Sigmoid colon (tissue), 7 donors: ENCODE measurements around the gene SURF4. TPM values are rescaled to one million over a fixed set of nuclear protein-coding genes. Genes with fewer than 3 reads are reported as not detected.

ENCODE experiments used
- DNase-seq: peaks from one replicate; pipeline ENCODE4 v3.0.0-alpha.2; 2019
- H3K27ac ChIP-seq, 4 donors: fragments of 200-600 bp; sonication (generic); one replicate each; pipeline ENCODE4 v1.5.1; 2016 to 2019; ENCODE audit warnings: mild to moderate bottlenecking in 1 of 4
- H3K27me3 ChIP-seq, 3 donors: fragments of 200-600 bp; sonication (generic); one replicate each; pipeline ENCODE4 v1.5.1; 2019; ENCODE audit warnings: mild to moderate bottlenecking in 1 of 3
- H3K36me3 ChIP-seq, 4 donors: fragments of 200-600 bp; sonication (generic); one replicate each; pipeline ENCODE4 v1.5.1; 2016 to 2019
- H3K4me1 ChIP-seq, 4 donors: fragments of 200-600 bp; sonication (generic); one replicate each; pipeline ENCODE4 v1.5.1; 2017 to 2019
- H3K4me3 ChIP-seq, 4 donors: fragments of 200-600 bp; sonication (generic); one replicate each; pipeline ENCODE4 v1.5.1; 2017 to 2019; ENCODE audit warnings: mild to moderate bottlenecking in 2 of 4, moderate library complexity in 1 of 4
- H3K9me3 ChIP-seq, 4 donors: fragments of 200-600 bp in 3 of 4; sonication (generic) in 3 of 4; one replicate each; pipeline versions ENCODE4 v1.5.1 to v1.6.1; 2013 to 2019
- EP300 ChIP-seq, 4 donors: sonication (generic); formaldehyde crosslinking; IDR thresholded peaks; one replicate each; pipeline ENCODE4 v1.6.1; 2017; ENCODE audit warnings: antibody characterized with exemption in 4 of 4
- POLR2A ChIP-seq, 2 donors: fragments of 450-650 bp; IDR thresholded peaks; one replicate each; pipeline ENCODE4 v1.6.1; 2016; ENCODE audit warnings: antibody characterized with exemption in 2 of 2, mild to moderate bottlenecking in 2 of 2, moderate library complexity in 2 of 2
- POLR2AphosphoS5 ChIP-seq, 4 donors: sonication (generic); formaldehyde crosslinking; IDR thresholded peaks; one replicate each; pipeline ENCODE4 v1.6.1; 2017; ENCODE audit warnings: antibody characterized with exemption in 4 of 4
- WGBS, 2 donors: extraction: QIAGEN DNeasy Blood & Tissue Kit; methylation state at CpG; one replicate each; pipeline ENCODE4 v1.1.7; 2013; 5-methylcytosine and 5-hydroxymethylcytosine counted together
- intact Hi-C: fragments of 100-400 bp; cut with DNase I; formaldehyde crosslinking; loops from one replicate; pipeline ENCODE4 v1.15.1; 2023
- polyA plus RNA-seq, 3 donors: library from polyadenylated mRNA; stranded (reverse); fragments of 200-250 nt; gene quantifications; one replicate each; pipeline ENCODE4 v1.2.3, GENCODE V29; 2013
- total RNA-seq, 4 donors: library from RNA; depleted of rRNA; stranded (reverse); fragments of >200 nt; gene quantifications; one replicate each; pipeline ENCODE4 v1.1.0, GENCODE V29; 2016
- TF ChIP-seq, protein P1 (sequence below), 4 experiments: fragments of 450-650 bp in 3 of 4; fragments of 200-600 bp in 1 of 4; IDR thresholded peaks; one replicate each; pipeline ENCODE4 v1.5.1; 2016 to 2019; ENCODE audit warnings: antibody characterized with exemption in 4 of 4, mild to moderate bottlenecking in 3 of 4, moderate library complexity in 2 of 4
- donor health status: healthy with polysubstance abuse.
- donor health status: Bipolar disorder and iron deficiency.
- donor health status: healthy.

SURF4 gene
- total and polyA plus RNA-seq, 7 donors = 17.4 to 190 (median 83.1) TPM

DNA sequence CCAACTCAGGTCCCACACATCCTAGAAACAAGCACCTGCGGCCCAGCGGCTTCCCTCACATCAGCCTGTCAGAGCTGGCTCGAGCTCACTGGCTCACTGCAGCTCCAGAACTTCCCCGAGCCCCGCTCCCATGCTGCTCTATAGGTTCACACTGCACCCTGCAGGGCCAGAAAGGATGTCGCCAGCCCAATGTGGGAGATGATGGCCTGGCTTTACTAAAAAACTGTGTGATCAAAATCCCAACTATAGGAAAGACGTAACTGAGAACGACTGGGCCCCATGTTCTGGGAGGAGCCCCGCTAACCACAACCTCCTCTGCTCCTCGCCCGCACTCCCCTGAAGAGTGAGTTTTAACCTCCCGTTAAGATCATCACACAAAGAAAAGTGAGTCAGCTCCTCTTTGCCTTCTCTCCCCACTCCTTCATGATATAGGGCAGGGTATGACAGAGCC lies 4.6 kb downstream of the SURF4 start:
- intact Hi-C loops = no loop called here
- WGBS, 2 donors = 57 to 77% methylated on average over 12 of the region's 12 CpGs
- no peak for TF ChIP-seq POLR2AphosphoS5 (IDR thresholded peaks at IDR 0.05)
- TF ChIP-seq EP300 (IDR thresholded peaks at IDR 0.05) = no peak
- TF ChIP-seq, protein P1, sequence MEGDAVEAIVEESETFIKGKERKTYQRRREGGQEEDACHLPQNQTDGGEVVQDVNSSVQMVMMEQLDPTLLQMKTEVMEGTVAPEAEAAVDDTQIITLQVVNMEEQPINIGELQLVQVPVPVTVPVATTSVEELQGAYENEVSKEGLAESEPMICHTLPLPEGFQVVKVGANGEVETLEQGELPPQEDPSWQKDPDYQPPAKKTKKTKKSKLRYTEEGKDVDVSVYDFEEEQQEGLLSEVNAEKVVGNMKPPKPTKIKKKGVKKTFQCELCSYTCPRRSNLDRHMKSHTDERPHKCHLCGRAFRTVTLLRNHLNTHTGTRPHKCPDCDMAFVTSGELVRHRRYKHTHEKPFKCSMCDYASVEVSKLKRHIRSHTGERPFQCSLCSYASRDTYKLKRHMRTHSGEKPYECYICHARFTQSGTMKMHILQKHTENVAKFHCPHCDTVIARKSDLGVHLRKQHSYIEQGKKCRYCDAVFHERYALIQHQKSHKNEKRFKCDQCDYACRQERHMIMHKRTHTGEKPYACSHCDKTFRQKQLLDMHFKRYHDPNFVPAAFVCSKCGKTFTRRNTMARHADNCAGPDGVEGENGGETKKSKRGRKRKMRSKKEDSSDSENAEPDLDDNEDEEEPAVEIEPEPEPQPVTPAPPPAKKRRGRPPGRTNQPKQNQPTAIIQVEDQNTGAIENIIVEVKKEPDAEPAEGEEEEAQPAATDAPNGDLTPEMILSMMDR (IDR thresholded peaks at IDR 0.05) = no peak
- TF ChIP-seq POLR2A (IDR thresholded peaks at IDR 0.05) = no peak
- Histone ChIP-seq H3K4me3 (no peak overlapping the region), H3K27ac (peak overlapping the region in 1 of 4 donors; percentile 3), H3K36me3 (peaks cover 7 to 40% (median 12%) of the 10 kb centered on the region in 4 donors), H3K4me1 (peaks cover 0 to 84% (median 78%) of the 10 kb centered on the region in 4 donors), H3K9me3 (no peaks in the 10 kb centered on the region), H3K27me3 (no peaks in the 10 kb centered on the region)
- no peak for DNase-seq

- intact Hi-C loops = no loop called here
- Histone ChIP-seq H3K4me1 (peaks cover 0 to 84% (median 77%) of the 10 kb centered on the region in 4 donors), H3K27me3 (no peaks in the 10 kb centered on the region), H3K36me3 (peaks cover 9 to 46% (median 18%) of the 10 kb centered on the region in 4 donors), H3K9me3 (no peaks in the 10 kb centered on the region), H3K4me3 (no peak overlapping the region), H3K27ac (no peak overlapping the region)
- DNase-seq = no peak
- 62 to 84% methylated on average over 9 of the region's 9 CpGs for WGBS, 2 donors
- TF ChIP-seq EP300 (IDR thresholded peaks at IDR 0.05) (no peak), POLR2AphosphoS5 (IDR thresholded peaks at IDR 0.05) (no peak), POLR2A (IDR thresholded peaks at IDR 0.05) (no peak)
- TF ChIP-seq, protein P1 (IDR thresholded peaks at IDR 0.05) = no peak
These were observed 5.2 kb downstream of the SURF4 start for GRCh38 chr9:133370685-133371084.

- Histone ChIP-seq H3K27ac (no peak overlapping the region), H3K4me3 (no peak overlapping the region), H3K27me3 (no peaks in the 10 kb centered on the region), H3K9me3 (no peaks in the 10 kb centered on the region), H3K4me1 (peaks cover 0 to 81% (median 73%) of the 10 kb centered on the region in 4 donors), H3K36me3 (peaks cover 10 to 54% (median 23%) of the 10 kb centered on the region in 4 donors)
- TF ChIP-seq EP300 (IDR thresholded peaks at IDR 0.05) = no peak
- no peak for TF ChIP-seq POLR2A (IDR thresholded peaks at IDR 0.05)
- no peak for TF ChIP-seq POLR2AphosphoS5 (IDR thresholded peaks at IDR 0.05)
- TF ChIP-seq, protein P1 (IDR thresholded peaks at IDR 0.05) = no peak
- 83 to 89% methylated on average over 7 of the region's 7 CpGs for WGBS, 2 donors
- intact Hi-C loops = no loop called here
- no peak for DNase-seq
These were observed 5.9 kb downstream of the SURF4 start for GRCh38 chr9:133369933-133370332.

DNA sequence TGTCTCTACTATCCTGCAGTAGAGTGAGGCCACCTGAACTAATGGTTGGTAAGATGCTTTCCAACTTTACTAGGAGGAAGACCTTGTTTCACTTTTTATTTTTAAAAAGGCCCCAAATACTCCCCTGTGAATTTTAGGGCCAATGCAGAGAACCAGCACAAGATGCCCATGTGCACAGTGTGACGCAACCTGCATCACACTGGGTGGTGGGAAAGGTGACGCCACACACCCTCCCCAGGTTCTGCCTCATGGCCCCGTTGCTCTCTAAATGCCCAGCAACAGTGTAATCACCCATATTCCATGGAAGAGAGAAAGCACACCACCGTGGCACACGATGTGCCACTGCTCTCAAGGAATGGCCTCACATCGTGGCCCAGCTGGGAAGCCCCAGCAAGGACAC lies 6.4 kb downstream of the SURF4 start:
- DNase-seq = no peak
- Histone ChIP-seq H3K36me3 (peaks cover 10 to 59% (median 25%) of the 10 kb centered on the region in 4 donors), H3K27ac (no peak overlapping the region), H3K4me3 (no peak overlapping the region), H3K27me3 (no peaks in the 10 kb centered on the region), H3K9me3 (no peaks in the 10 kb centered on the region), H3K4me1 (peaks cover 0 to 76% (median 68%) of the 10 kb centered on the region in 4 donors)
- intact Hi-C loops = no loop called here
- 86 to 88% methylated on average over 6 of the region's 6 CpGs for WGBS, 2 donors
- TF ChIP-seq, protein P1 (IDR thresholded peaks at IDR 0.05) = no peak
- TF ChIP-seq POLR2AphosphoS5 (IDR thresholded peaks at IDR 0.05) = no peak
- TF ChIP-seq POLR2A (IDR thresholded peaks at IDR 0.05) = no peak
- TF ChIP-seq EP300 (IDR thresholded peaks at IDR 0.05) = no peak
